Endothelial cell of umbilical vein (primary cell): ENCODE data around the gene PIK3C2G. TPM values are rescaled to one million over a fixed set of nuclear protein-coding genes. Genes with fewer than 3 reads are reported as not detected.
A peak's percentile ranks its signal among the peaks of the same experiment; 100 is the strongest.

Experiments
- BruUV-seq: library from RNA; stranded (reverse); fragments of 400-500 nt; replicated peaks from 2 replicates; lab custom pipeline; 2021; lab: Mats Ljungman, UMichigan
- CTCF ChIA-PET: fragments of 300-600, 350-600 bp; sonication (Branson Sonifier 250); formaldehyde crosslinking; loops from one replicate; lab custom pipeline; 2021; ENCODE audit warnings: antibody characterized with exemption, inconsistent platforms; lab: Charles Lee
- POLR2A ChIA-PET: fragments of 300-600, 350-600 bp; sonication (Branson Sonifier 250); formaldehyde crosslinking; loops from one replicate; lab custom pipeline; 2021; ENCODE audit warnings: antibody characterized with exemption, inconsistent platforms; lab: Charles Lee
- DNase-seq: peaks from one replicate; pipeline ENCODE4 v3.0.0-alpha.2; 2011; ENCODE audit warnings: low read depth, low spot score
- FAIRE-seq: peaks from 2 replicates; lab custom pipeline; 2011; peaks lifted over from hg19 to GRCh38; lab: Jason Lieb, UNC
- H2AFZ ChIP-seq: 2 replicates; pipeline ENCODE4 v1.6.0; 2012; ENCODE audit warnings: low read depth, low read length, control low read depth, inconsistent platforms
- H3K27ac ChIP-seq: 2 replicates; pipeline ENCODE4 v1.5.1; 2011; ENCODE audit warnings: low read depth, mild to moderate bottlenecking, control low read depth, low read length, moderate library complexity; ENCODE audit not compliant: insufficient read depth
- H3K27me3 ChIP-seq, 2 experiments: 2 replicates each; pipeline versions ENCODE4 v1.6.0 to v1.6.1; 2011; ENCODE audit warnings: low read length in 2 of 2, mixed read lengths in 1 of 2; ENCODE audit not compliant: control insufficient read depth in 2 of 2, insufficient read depth in 2 of 2
- H3K36me3 ChIP-seq, 2 experiments: 2 replicates in 1 of 2; 3 replicates in 1 of 2; pipeline ENCODE4 v1.5.1; 2011; ENCODE audit warnings: low read length in 2 of 2, mild to moderate bottlenecking in 1 of 2, moderate library complexity in 1 of 2; ENCODE audit not compliant: control insufficient read depth in 2 of 2, insufficient read depth in 2 of 2; ENCODE audit errors: extremely low read depth in 1 of 2
- H3K4me1 ChIP-seq: 3 replicates; pipeline ENCODE4 v1.5.1; 2011; ENCODE audit warnings: mild to moderate bottlenecking, low read length; ENCODE audit not compliant: control insufficient read depth, insufficient read depth; ENCODE audit errors: extremely low read depth
- H3K4me2 ChIP-seq: 2 replicates; pipeline ENCODE4 v1.6.1; 2011; ENCODE audit warnings: low read length, control low read depth, mixed read lengths; ENCODE audit not compliant: insufficient read depth
- H3K4me3 ChIP-seq, 3 experiments: fragments of 200-600 bp in 1 of 3; sonication (generic), shearing (Covaris generic) in 1 of 3; replicated peaks in 1 of 3; 2 replicates each; pipeline ENCODE4 v1.5.1; 2011 to 2016; ENCODE audit warnings: control low read depth in 3 of 3, low read length in 3 of 3, mild to moderate bottlenecking in 2 of 3, inconsistent platforms in 1 of 3, low read depth in 1 of 3, moderate library complexity in 1 of 3; ENCODE audit not compliant: insufficient read depth in 1 of 3
- H3K79me2 ChIP-seq: 2 replicates; pipeline ENCODE4 v1.6.0; 2012; ENCODE audit warnings: low read length, inconsistent platforms; ENCODE audit not compliant: control insufficient read depth, insufficient read depth
- H3K9ac ChIP-seq: replicated peaks from 2 replicates; pipeline ENCODE3; 2011; ENCODE audit warnings: low read length, control low read depth; ENCODE audit not compliant: insufficient read depth; ENCODE audit errors: extremely low read depth
- H3K9me1 ChIP-seq: replicated peaks from 3 replicates; pipeline ENCODE4 v1.6.0; 2011; ENCODE audit warnings: mild to moderate bottlenecking, low read length; ENCODE audit not compliant: control insufficient read depth, insufficient read depth; ENCODE audit errors: extremely low read depth
- H3K9me3 ChIP-seq: replicated peaks from 2 replicates; pipeline ENCODE4 v1.5.1; 2012; ENCODE audit warnings: low read length, inconsistent platforms; ENCODE audit not compliant: control insufficient read depth, insufficient read depth
- H4K20me1 ChIP-seq: replicated peaks from 2 replicates; pipeline ENCODE3; 2011; ENCODE audit warnings: mild to moderate bottlenecking, low read length; ENCODE audit not compliant: control insufficient read depth, insufficient read depth; ENCODE audit errors: extremely low read depth
- CTCF ChIP-seq, 2 donors: IDR thresholded peaks; 1 replicate in 1 of 2; 2 replicates in 1 of 2; pipeline ENCODE4 v1.5.1; 2011; ENCODE audit warnings: low read length in 2 of 2, mild to moderate bottlenecking in 2 of 2, moderate library complexity in 2 of 2, control low read depth in 1 of 2, inconsistent platforms in 1 of 2, low read depth in 1 of 2; ENCODE audit not compliant: insufficient read depth in 1 of 2; ENCODE audit errors: extremely low read depth in 1 of 2
- EZH2 ChIP-seq: IDR thresholded peaks from 2 replicates; pipeline ENCODE4 v1.6.1; 2012; ENCODE audit warnings: borderline replicate concordance, low read depth, mild to moderate bottlenecking, moderate library complexity, low read length, inconsistent platforms; ENCODE audit not compliant: severe bottlenecking
- FOS ChIP-seq: IDR thresholded peaks from 2 replicates; pipeline ENCODE4 v1.6.1; 2011; ENCODE audit warnings: mild to moderate bottlenecking, low read length, moderate library complexity, borderline replicate concordance; ENCODE audit not compliant: insufficient read depth
- GATA2 ChIP-seq: IDR thresholded peaks from 2 replicates; pipeline ENCODE4 v1.7.0; 2011; ENCODE audit warnings: low read depth, mild to moderate bottlenecking, moderate library complexity, mixed read lengths, low read length; ENCODE audit not compliant: insufficient read length, insufficient read depth
- JUN ChIP-seq: IDR thresholded peaks from 2 replicates; pipeline ENCODE4 v1.6.1; 2011; ENCODE audit warnings: borderline replicate concordance, low read depth; ENCODE audit not compliant: insufficient read length, insufficient read depth
- MYC ChIP-seq: IDR thresholded peaks from one replicate; pipeline ENCODE4 v1.6.1; 2011; ENCODE audit warnings: mild to moderate bottlenecking, low read depth, low read length
- POLR2A ChIP-seq: IDR thresholded peaks from 2 replicates; pipeline ENCODE4 v1.6.1; 2012; ENCODE audit warnings: low read depth, mild to moderate bottlenecking, control low read depth, low read length
- POLR2AphosphoS5 ChIP-seq: IDR thresholded peaks from 2 replicates; pipeline ENCODE4 v1.6.1; 2012; ENCODE audit warnings: low read depth, mild to moderate bottlenecking, control low read depth, low read length, moderate library complexity; ENCODE audit not compliant: insufficient read depth
- dilution Hi-C: fragments of 300-500 bp; cut with MboI; formaldehyde crosslinking; loops from one replicate; pipeline ENCODE4 v1.15.0; 2019; ENCODE audit warnings: low sequenced_read_pairs; ENCODE audit not compliant: extremely low pct_ligation_motif_present
- intact Hi-C: fragments of 100-400 bp; cut with micrococcal nuclease; formaldehyde crosslinking; loops from one replicate; pipeline ENCODE4 v1.10.0; 2022
- polyA plus RNA-seq, 4 experiments: library from polyadenylated mRNA; depleted of rRNA in 3 of 4; stranded (reverse) in 3 of 4; unstranded in 1 of 4; fragments of >200 nt; gene quantifications; 2 replicates each; pipeline versions ENCODE4 v1.2.1 to v1.2.3, GENCODE V29; 2011 to 2012; ENCODE audit warnings: missing spikeins in 1 of 4
- total RNA-seq: library from RNA; stranded (reverse); gene quantifications from 2 replicates; pipeline ENCODE4 v1.2.3, GENCODE V29; 2021
- TF ChIP-seq, protein P1 (sequence below): IDR thresholded peaks from 2 replicates; pipeline ENCODE4 v1.6.1; 2011; ENCODE audit not compliant: insufficient read depth, insufficient read length

PIK3C2G gene
- total and polyA plus RNA-seq, 2 donors (not counting 3 experiments of a cell fraction or from before 2014, with no cell fraction given) = not detected

GRCh38 chr12:18250313-18250916, 10.9 kb upstream of the PIK3C2G start:
- TF ChIP-seq CTCF (IDR thresholded peaks at IDR 0.05; ENCODE audit: extremely low read depth in 1 of 2, insufficient read depth in 1 of 2, low read depth in 1 of 2, low read length in 2 of 2) = peak; percentile 47 to 53
- TF ChIP-seq MYC = no peak
- Histone ChIP-seq H3K36me3 (no peaks in the 10 kb centered on the region), H3K4me3 (no peak overlapping the region), H4K20me1 (no peaks in the 10 kb centered on the region), H3K27ac (no peak overlapping the region), H3K4me2 (no peak overlapping the region), H3K9me1 (no peaks in the 10 kb centered on the region), H3K9ac (no peak overlapping the region), H3K27me3 (no peaks in the 10 kb centered on the region), H3K9me3 (no peaks in the 10 kb centered on the region), H3K79me2 (no peaks in the 10 kb centered on the region), H2AFZ (no peak overlapping the region), H3K4me1 (no peaks in the 10 kb centered on the region)
- peak; percentile 68 for FAIRE-seq
- CTCF ChIA-PET = interaction anchor here (0.5 to 3.9 kb wide), 29 partner anchors 9 to 970 kb away, joined by 3 to 173 read pairs (median 4); partner anchors contain the start of gene PIK3C2G
- dilution Hi-C loops (no loop called here), intact Hi-C loops (loop anchor here (1.0 to 2.0 kb wide), 3 partner anchors 70 to 1038 kb away; no protein-coding TSS in a partner anchor)
- POLR2A ChIA-PET = no interaction called here
- no TSS peak for BruUV-seq
- peak; percentile 52 for DNase-seq

- TF ChIP-seq JUN = no peak
- TF ChIP-seq FOS = no peak
- TF ChIP-seq POLR2A = no peak
- TF ChIP-seq POLR2AphosphoS5 = no peak
- TF ChIP-seq, protein P1, sequence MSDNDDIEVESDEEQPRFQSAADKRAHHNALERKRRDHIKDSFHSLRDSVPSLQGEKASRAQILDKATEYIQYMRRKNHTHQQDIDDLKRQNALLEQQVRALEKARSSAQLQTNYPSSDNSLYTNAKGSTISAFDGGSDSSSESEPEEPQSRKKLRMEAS = no peak
- no peak for TF ChIP-seq MYC
- TF ChIP-seq GATA2 = no peak
- no peak for TF ChIP-seq EZH2
- no peak for TF ChIP-seq CTCF (IDR thresholded peaks at IDR 0.05; ENCODE audit: extremely low read depth in 1 of 2, insufficient read depth in 1 of 2, low read depth in 1 of 2, low read length in 2 of 2)
- no TSS peak for BruUV-seq
- no peaks in the 10 kb centered on the region for H3K79me2 ChIP-seq
- H3K4me3 ChIP-seq = no peak overlapping the region
- H3K9me3 ChIP-seq = no peaks in the 10 kb centered on the region
- no peak overlapping the region for H3K9ac ChIP-seq
- H3K9me1 ChIP-seq = no peaks in the 10 kb centered on the region
- H3K36me3 ChIP-seq = no peaks in the 10 kb centered on the region
- DNase-seq (no peak), FAIRE-seq (no peak)
- CTCF ChIA-PET = no interaction called here
- intact Hi-C loops (no loop called here), dilution Hi-C loops (no loop called here)
- no peak overlapping the region for H2AFZ ChIP-seq
- no peaks in the 10 kb centered on the region for H3K27me3 ChIP-seq
- POLR2A ChIA-PET = no interaction called here
- no peaks in the 10 kb centered on the region for H3K4me1 ChIP-seq
- H3K27ac ChIP-seq = no peak overlapping the region
- H3K4me2 ChIP-seq = no peak overlapping the region
- no peaks in the 10 kb centered on the region for H4K20me1 ChIP-seq
Observed at GRCh38 chr12:18254081-18254480, 7.2 kb upstream of the PIK3C2G start.
